Adipocyte (in vitro differentiated cells): ENCODE measurements around the gene RAB3B.

Experiments used
- DNase-seq: peaks from one replicate; pipeline ENCODE4 v3.0.0-alpha.2; 2015; ENCODE audit warnings: low read depth
- H3K27me3 ChIP-seq: replicated peaks from 2 replicates; pipeline ENCODE4 v1.7.0; 2013; ENCODE audit warnings: mild to moderate bottlenecking, low read length, moderate library complexity; ENCODE audit not compliant: control insufficient read depth, insufficient read depth
- H3K36me3 ChIP-seq: 2 replicates; pipeline ENCODE4 v1.7.0; 2013; ENCODE audit warnings: low read length, mild to moderate bottlenecking, moderate library complexity; ENCODE audit not compliant: control insufficient read depth, insufficient read depth, severe bottlenecking
- H3K4me1 ChIP-seq: 2 replicates; pipeline ENCODE4 v1.7.0; 2013; ENCODE audit warnings: mild to moderate bottlenecking, low read length, moderate library complexity; ENCODE audit not compliant: control insufficient read depth, insufficient read depth
- H3K4me3 ChIP-seq: 2 replicates; pipeline ENCODE4 v1.7.0; 2013; ENCODE audit warnings: mild to moderate bottlenecking, low read length, moderate library complexity
- H3K9ac ChIP-seq: 2 replicates; pipeline ENCODE4 v1.7.0; 2013; ENCODE audit warnings: mild to moderate bottlenecking, low read length, moderate library complexity
- H3K9me3 ChIP-seq: 2 replicates; pipeline ENCODE4 v1.7.0; 2013; ENCODE audit warnings: mild to moderate bottlenecking, low read length, moderate library complexity; ENCODE audit not compliant: control insufficient read depth

The RAB3B gene

GRCh38 chr1:51953079-51953478, 37.4 kb downstream of the RAB3B start:
- H3K9me3 ChIP-seq = no peaks in the 10 kb centered on the region
- no peaks in the 10 kb centered on the region for H3K27me3 ChIP-seq
- H3K36me3 ChIP-seq = no peaks in the 10 kb centered on the region
- no peak overlapping the region for H3K4me3 ChIP-seq
- no peak overlapping the region for H3K9ac ChIP-seq
- no peaks in the 10 kb centered on the region for H3K4me1 ChIP-seq
- DNase-seq = no peak

GRCh38 chr1:51952638-51953037, 37.9 kb downstream of the RAB3B start:
- Histone ChIP-seq H3K9ac (no peak overlapping the region), H3K4me1 (no peaks in the 10 kb centered on the region), H3K36me3 (no peaks in the 10 kb centered on the region), H3K4me3 (no peak overlapping the region), H3K27me3 (no peaks in the 10 kb centered on the region), H3K9me3 (no peaks in the 10 kb centered on the region)
- no peak for DNase-seq

GRCh38 chr1:51950701-51951100, 39.8 kb downstream of the RAB3B start:
- Histone ChIP-seq H3K4me1 (no peaks in the 10 kb centered on the region), H3K9ac (no peak overlapping the region), H3K4me3 (no peak overlapping the region), H3K27me3 (no peaks in the 10 kb centered on the region), H3K36me3 (no peaks in the 10 kb centered on the region), H3K9me3 (no peaks in the 10 kb centered on the region)
- DNase-seq = no peak

- Histone ChIP-seq H3K36me3 (no peaks in the 10 kb centered on the region), H3K4me1 (no peaks in the 10 kb centered on the region), H3K27me3 (no peaks in the 10 kb centered on the region), H3K9me3 (no peaks in the 10 kb centered on the region), H3K9ac (no peak overlapping the region), H3K4me3 (no peak overlapping the region)
- no peak for DNase-seq
These were observed 41.3 kb downstream of the RAB3B start for GRCh38 chr1:51949014-51949702.

GRCh38 chr1:51948491-51948915, 42.0 kb downstream of the RAB3B start:
- H3K27me3 ChIP-seq = no peaks in the 10 kb centered on the region
- no peaks in the 10 kb centered on the region for H3K4me1 ChIP-seq
- DNase-seq = no peak
- H3K9ac ChIP-seq = no peak overlapping the region
- no peaks in the 10 kb centered on the region for H3K9me3 ChIP-seq
- H3K4me3 ChIP-seq = no peak overlapping the region
- no peaks in the 10 kb centered on the region for H3K36me3 ChIP-seq

- Histone ChIP-seq H3K4me1 (no peaks in the 10 kb centered on the region), H3K9ac (no peak overlapping the region), H3K4me3 (no peak overlapping the region), H3K36me3 (no peaks in the 10 kb centered on the region), H3K9me3 (peaks cover 7% of the 10 kb centered on the region), H3K27me3 (no peaks in the 10 kb centered on the region)
- peak; percentile 25 for DNase-seq
These were observed 44.2 kb downstream of the RAB3B start for GRCh38 chr1:51946300-51946699.

- H3K4me3 ChIP-seq = no peak overlapping the region
- peaks cover 13% of the 10 kb centered on the region for H3K9me3 ChIP-seq
- no peak overlapping the region for H3K9ac ChIP-seq
- H3K36me3 ChIP-seq = no peaks in the 10 kb centered on the region
- H3K4me1 ChIP-seq = no peaks in the 10 kb centered on the region
- H3K27me3 ChIP-seq = no peaks in the 10 kb centered on the region
- DNase-seq = peak; percentile 47
These were observed 44.9 kb downstream of the RAB3B start for GRCh38 chr1:51945591-51945990.

- no peaks in the 10 kb centered on the region for H3K4me1 ChIP-seq
- no peak for DNase-seq
- no peak overlapping the region for H3K4me3 ChIP-seq
- no peaks in the 10 kb centered on the region for H3K36me3 ChIP-seq
- peaks cover 13% of the 10 kb centered on the region for H3K9me3 ChIP-seq
- H3K27me3 ChIP-seq = no peaks in the 10 kb centered on the region
- H3K9ac ChIP-seq = no peak overlapping the region
These were observed 48.2 kb downstream of the RAB3B start for GRCh38 chr1:51942281-51942680.

GRCh38 chr1:51941528-51941927, 49.0 kb downstream of the RAB3B start:
- no peak overlapping the region for H3K9ac ChIP-seq
- H3K27me3 ChIP-seq = no peaks in the 10 kb centered on the region
- H3K4me1 ChIP-seq = peaks cover under 1% of the 10 kb centered on the region
- no peaks in the 10 kb centered on the region for H3K36me3 ChIP-seq
- no peak for DNase-seq
- H3K4me3 ChIP-seq = no peak overlapping the region
- H3K9me3 ChIP-seq = peaks cover 13% of the 10 kb centered on the region

GRCh38 chr1:51937112-51937511, 53.4 kb downstream of the RAB3B start:
- no peaks in the 10 kb centered on the region for H3K36me3 ChIP-seq
- no peak overlapping the region for H3K9ac ChIP-seq
- H3K27me3 ChIP-seq = no peaks in the 10 kb centered on the region
- H3K4me3 ChIP-seq = no peak overlapping the region
- peaks cover 3% of the 10 kb centered on the region for H3K4me1 ChIP-seq
- H3K9me3 ChIP-seq = peaks cover 13% of the 10 kb centered on the region
- no peak for DNase-seq

- Histone ChIP-seq H3K27me3 (no peaks in the 10 kb centered on the region), H3K4me3 (no peak overlapping the region), H3K9me3 (peaks cover 9% of the 10 kb centered on the region), H3K4me1 (peaks cover 3% of the 10 kb centered on the region), H3K9ac (no peak overlapping the region), H3K36me3 (no peaks in the 10 kb centered on the region)
- no peak for DNase-seq
These were observed 54.0 kb downstream of the RAB3B start for GRCh38 chr1:51936531-51936930.

GRCh38 chr1:51933344-51933743, 57.2 kb downstream of the RAB3B start:
- DNase-seq = no peak
- no peaks in the 10 kb centered on the region for H3K9me3 ChIP-seq
- H3K36me3 ChIP-seq = no peaks in the 10 kb centered on the region
- no peaks in the 10 kb centered on the region for H3K27me3 ChIP-seq
- H3K9ac ChIP-seq = no peak overlapping the region
- H3K4me1 ChIP-seq = peaks cover 3% of the 10 kb centered on the region
- H3K4me3 ChIP-seq = no peak overlapping the region
